ENCODE results near the gene SH2D2A.

DNA sequence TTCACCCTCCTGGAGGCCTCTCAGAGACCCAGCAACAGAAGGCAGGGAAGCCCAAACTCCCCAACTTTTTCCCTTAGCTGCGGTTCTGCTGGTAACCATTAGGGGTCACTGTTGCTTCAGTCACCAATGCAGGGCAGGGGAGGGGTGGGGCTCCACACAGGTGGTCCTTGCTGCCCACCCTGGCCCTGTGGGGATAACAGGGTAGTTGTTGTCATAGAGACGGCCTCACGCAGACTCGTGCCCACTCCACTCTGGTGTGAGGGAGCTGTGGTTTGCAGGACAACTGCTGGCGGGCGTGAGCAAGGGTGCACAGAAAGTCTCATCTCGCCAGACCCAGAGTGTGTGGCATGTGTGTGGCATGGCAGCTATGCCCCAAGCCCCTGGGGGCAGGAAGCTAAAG, 22.3 kb upstream of the SH2D2A start:
- TF ChIP-seq SPI1 (IDR thresholded peaks at IDR 0.05; ENCODE audit: low read depth, low read length): no peak
- TF ChIP-seq POLR2A (IDR thresholded peaks at IDR 0.05; ENCODE audit: low read depth, low read length): no peak
